Trophoblast cell (in vitro differentiated cells and primary cell): ENCODE measurements around the gene TRIM9.
"Not testable (repeated sequence)": the region's sequence is repeated elsewhere in the genome, so short reads cannot be mapped to it uniquely, and the experiment has no call there.

Experiments used
- DNase-seq, 2 donors: peaks; one replicate each; pipeline ENCODE4 v3.0.0-alpha.2; 2016
- H2AFZ ChIP-seq: 2 replicates; pipeline ENCODE4 v1.6.1; 2013; ENCODE audit warnings: low read length, moderate library complexity, mild to moderate bottlenecking; ENCODE audit not compliant: insufficient read depth, poor library complexity
- H2AK5ac ChIP-seq: 2 replicates; pipeline ENCODE4 v1.6.1; 2013; ENCODE audit warnings: mild to moderate bottlenecking, low read length
- H2BK120ac ChIP-seq: 2 replicates; pipeline ENCODE4 v1.6.1; 2013; ENCODE audit warnings: low read length, mild to moderate bottlenecking, moderate library complexity; ENCODE audit not compliant: insufficient read depth, poor library complexity
- H2BK12ac ChIP-seq: 2 replicates; pipeline ENCODE4 v1.6.1; 2013; ENCODE audit warnings: mild to moderate bottlenecking, low read length, moderate library complexity
- H2BK5ac ChIP-seq: 2 replicates; pipeline ENCODE4 v1.6.1; 2013; ENCODE audit warnings: low read length, low read depth, moderate library complexity, mild to moderate bottlenecking; ENCODE audit not compliant: poor library complexity
- H3K14ac ChIP-seq: 2 replicates; pipeline ENCODE4 v1.6.1; 2013; ENCODE audit warnings: mild to moderate bottlenecking, low read length
- H3K18ac ChIP-seq: 2 replicates; pipeline ENCODE4 v1.6.1; 2013; ENCODE audit warnings: mild to moderate bottlenecking, low read length
- H3K23ac ChIP-seq: 2 replicates; pipeline ENCODE4 v1.6.1; 2013; ENCODE audit warnings: low read length
- H3K27ac ChIP-seq: 2 replicates; pipeline ENCODE4 v1.5.1; 2013; ENCODE audit warnings: low read depth, mild to moderate bottlenecking, inconsistent platforms, low read length, moderate library complexity
- H3K27me3 ChIP-seq: 2 replicates; pipeline ENCODE4 v1.6.1; 2013; ENCODE audit warnings: inconsistent platforms, mild to moderate bottlenecking, low read length, moderate library complexity; ENCODE audit not compliant: insufficient read depth
- H3K36me3 ChIP-seq, 2 experiments: 1 replicate in 1 of 2; 2 replicates in 1 of 2; pipeline ENCODE4 v1.6.1; 2013; ENCODE audit warnings: low read length in 2 of 2, mild to moderate bottlenecking in 2 of 2, moderate library complexity in 1 of 2; ENCODE audit not compliant: insufficient read depth in 2 of 2, control insufficient read depth in 1 of 2
- H3K4ac ChIP-seq: 2 replicates; pipeline ENCODE4 v1.6.1; 2013; ENCODE audit warnings: low read depth, mild to moderate bottlenecking, low read length, moderate library complexity
- H3K4me1 ChIP-seq, 2 experiments: 1 replicate in 1 of 2; 2 replicates in 1 of 2; pipeline ENCODE4 v1.6.1; 2013; ENCODE audit warnings: low read length in 2 of 2, mild to moderate bottlenecking in 2 of 2, moderate library complexity in 1 of 2; ENCODE audit not compliant: insufficient read depth in 2 of 2, control insufficient read depth in 1 of 2
- H3K4me2 ChIP-seq: 2 replicates; pipeline ENCODE4 v1.6.1; 2013; ENCODE audit warnings: inconsistent platforms, mild to moderate bottlenecking, low read length, moderate library complexity
- H3K4me3 ChIP-seq: 2 replicates; pipeline ENCODE4 v1.5.1; 2013; ENCODE audit warnings: mild to moderate bottlenecking, low read depth, low read length, inconsistent platforms
- H3K79me1 ChIP-seq: one replicate; pipeline ENCODE4 v1.6.1; 2013; ENCODE audit warnings: low read length
- H3K79me2 ChIP-seq: 2 replicates; pipeline ENCODE4 v1.6.1; 2013; ENCODE audit warnings: low read length, mild to moderate bottlenecking; ENCODE audit not compliant: control insufficient read depth, insufficient read depth, poor library complexity
- H3K9ac ChIP-seq: 2 replicates; pipeline ENCODE4 v1.6.1; 2013; ENCODE audit warnings: mild to moderate bottlenecking, low read length
- H3K9me3 ChIP-seq: 2 replicates; pipeline ENCODE4 v1.6.1; 2013; ENCODE audit warnings: low read depth, mild to moderate bottlenecking, control low read depth, inconsistent platforms, low read length; ENCODE audit not compliant: insufficient read depth
- H4K12ac ChIP-seq: 2 replicates; pipeline ENCODE4 v1.6.1; 2013; ENCODE audit warnings: low read depth, mild to moderate bottlenecking, low read length, moderate library complexity
- H4K8ac ChIP-seq: 2 replicates; pipeline ENCODE4 v1.6.1; 2013; ENCODE audit warnings: low read depth, mild to moderate bottlenecking, low read length, moderate library complexity
- H4K91ac ChIP-seq: one replicate; pipeline ENCODE4 v1.6.1; 2013; ENCODE audit warnings: low read depth, mild to moderate bottlenecking, low read length, moderate library complexity
- WGBS: extraction: QIAGEN DNeasy Blood & Tissue Kit; methylation state at CpG from one replicate; pipeline ENCODE4 v1.1.7; 2013; ENCODE audit warnings: missing lambda C conversion rate; ENCODE audit not compliant: insufficient read length, insufficient coverage; ENCODE audit errors: extremely low coverage; 5-methylcytosine and 5-hydroxymethylcytosine counted together

Gene TRIM9

GRCh38 chr14:50957296-50957695, 137.6 kb downstream of the TRIM9 start:
- Histone ChIP-seq H3K4me1 (peaks cover 4 to 6% of the 10 kb centered on the region in 2 experiments), H3K79me2 (no peaks in the 10 kb centered on the region), H3K18ac (no peak overlapping the region), H3K23ac (no peak overlapping the region), H3K36me3 (no peaks in the 10 kb centered on the region), H4K91ac (no peak overlapping the region), H2AK5ac (no peak overlapping the region), H3K9me3 (no peaks in the 10 kb centered on the region), H3K4me2 (no peak overlapping the region), H2AFZ (no peak overlapping the region), H3K4me3 (no peak overlapping the region), H2BK5ac (no peak overlapping the region), H4K12ac (no peak overlapping the region), H2BK12ac (no peak overlapping the region), H4K8ac (no peak overlapping the region), H3K4ac (no peak overlapping the region), H3K79me1 (no peaks in the 10 kb centered on the region), H3K14ac (no peak overlapping the region), H3K27me3 (no peaks in the 10 kb centered on the region), H3K27ac (no peak overlapping the region), H2BK120ac (no peak overlapping the region), H3K9ac (no peak overlapping the region)
- no CpG with 5 or more reads among the region's 3 CpGs for WGBS
- DNase-seq: peak in 1 of 2 donors; percentile 21

GRCh38 chr14:50956421-50956820, 138.5 kb downstream of the TRIM9 start:
- H3K4me3 ChIP-seq, H3K4me1 ChIP-seq, H3K27me3 ChIP-seq, H2BK120ac ChIP-seq, H3K9me3 ChIP-seq, H3K4me2 ChIP-seq, H3K79me1 ChIP-seq, H4K8ac ChIP-seq, H3K23ac ChIP-seq, H3K4ac ChIP-seq, H2BK5ac ChIP-seq, H3K79me2 ChIP-seq, H3K36me3 ChIP-seq, H4K12ac ChIP-seq, H3K27ac ChIP-seq, H3K18ac ChIP-seq, H3K9ac ChIP-seq, DNase-seq, H4K91ac ChIP-seq, H3K14ac ChIP-seq, H2AFZ ChIP-seq, H2BK12ac ChIP-seq, H2AK5ac ChIP-seq: not testable (repeated sequence)
- WGBS: no CpG with 5 or more reads among the region's 32 CpGs

GRCh38 chr14:50955373-50956043, 139.4 kb downstream of the TRIM9 start:
- H3K14ac ChIP-seq: no peak overlapping the region
- H3K4me2 ChIP-seq: peak overlapping the region; percentile 35
- H3K79me1 ChIP-seq: no peaks in the 10 kb centered on the region
- no peak overlapping the region for H3K4ac ChIP-seq
- H3K18ac ChIP-seq: no peak overlapping the region
- H3K4me1 ChIP-seq: peaks cover 4 to 6% of the 10 kb centered on the region in 2 experiments
- H2AK5ac ChIP-seq: no peak overlapping the region
- H3K23ac ChIP-seq: no peak overlapping the region
- H3K27me3 ChIP-seq: no peaks in the 10 kb centered on the region
- H2BK120ac ChIP-seq: no peak overlapping the region
- H4K8ac ChIP-seq: no peak overlapping the region
- H3K9me3 ChIP-seq: no peaks in the 10 kb centered on the region
- peak overlapping the region; percentile 57 for H3K27ac ChIP-seq
- WGBS: no CpG with 5 or more reads among the region's 5 CpGs
- no peak overlapping the region for H4K91ac ChIP-seq
- no peaks in the 10 kb centered on the region for H3K79me2 ChIP-seq
- no peak overlapping the region for H3K4me3 ChIP-seq
- H2AFZ ChIP-seq: no peak overlapping the region
- no peak overlapping the region for H2BK12ac ChIP-seq
- no peak overlapping the region for H2BK5ac ChIP-seq
- H3K36me3 ChIP-seq: no peaks in the 10 kb centered on the region
- no peak overlapping the region for H4K12ac ChIP-seq
- H3K9ac ChIP-seq: no peak overlapping the region
- DNase-seq: peak; percentile 94 to 96

- H4K8ac ChIP-seq: no peak overlapping the region
- H3K9me3 ChIP-seq: no peaks in the 10 kb centered on the region
- H3K79me1 ChIP-seq: no peaks in the 10 kb centered on the region
- no peak overlapping the region for H3K14ac ChIP-seq
- H3K79me2 ChIP-seq: no peaks in the 10 kb centered on the region
- H3K23ac ChIP-seq: no peak overlapping the region
- no peak overlapping the region for H2BK5ac ChIP-seq
- no peak overlapping the region for H4K91ac ChIP-seq
- DNase-seq: peak in 1 of 2 donors; percentile 45
- H2AK5ac ChIP-seq: no peak overlapping the region
- H3K4me3 ChIP-seq: no peak overlapping the region
- peaks cover 4 to 6% of the 10 kb centered on the region in 2 experiments for H3K4me1 ChIP-seq
- no peak overlapping the region for H3K9ac ChIP-seq
- no CpG with 5 or more reads among the region's 1 CpG for WGBS
- no peak overlapping the region for H3K18ac ChIP-seq
- H2BK120ac ChIP-seq: no peak overlapping the region
- H3K27ac ChIP-seq: peak overlapping the region; percentile 57
- H3K27me3 ChIP-seq: no peaks in the 10 kb centered on the region
- peak overlapping the region; percentile 35 for H3K4me2 ChIP-seq
- no peak overlapping the region for H2AFZ ChIP-seq
- H4K12ac ChIP-seq: no peak overlapping the region
- H3K36me3 ChIP-seq: no peaks in the 10 kb centered on the region
- H2BK12ac ChIP-seq: no peak overlapping the region
- H3K4ac ChIP-seq: no peak overlapping the region
Measured at GRCh38 chr14:50954811-50955372, 140.0 kb downstream of the TRIM9 start.
